ENCODE measurements around the gene TBC1D9B. TPM values are rescaled to one million over a fixed set of nuclear protein-coding genes. Genes with fewer than 3 reads are reported as not detected.

Gene TBC1D9B
- total RNA-seq, 2 experiments from 2014 or later: 64.1 to 69.2 TPM

- Mint-ChIP-seq H3K4me1 (peaks cover 10% of the 10 kb centered on the region), H3K27me3 (no peaks in the 10 kb centered on the region), H3K36me3 (ENCODE audit: low read depth) (peaks cover 13% of the 10 kb centered on the region), H3K27ac (no peak overlapping the region), H3K4me3 (no peak overlapping the region), H3K9me3 (no peaks in the 10 kb centered on the region)
- CTCF ChIA-PET: interaction anchor here (1.3 kb wide), 1 partner anchor 50 kb away, joined by 4 read pairs; no protein-coding TSS in a partner anchor
- POLR2A ChIA-PET: interaction anchor here (0.9 kb wide), 1 partner anchor 9 kb away, joined by 3 read pairs; no protein-coding TSS in a partner anchor
- no peak for DNase-seq
These were observed 94.6 kb downstream of the TBC1D9B start for GRCh38 chr5:179812997-179813607.

- DNase-seq: no peak
- H3K36me3 Mint-ChIP-seq (ENCODE audit: low read depth): peaks cover 13% of the 10 kb centered on the region
- H3K4me3 Mint-ChIP-seq: no peak overlapping the region
- POLR2A ChIA-PET: interaction anchor here (0.9 to 1.6 kb wide), 2 partner anchors 10 to 25 kb away, joined by 3 to 9 read pairs; no protein-coding TSS in a partner anchor
- H3K27ac Mint-ChIP-seq: no peak overlapping the region
- CTCF ChIA-PET: no interaction called here
- H3K4me1 Mint-ChIP-seq: peaks cover 6% of the 10 kb centered on the region
- no peaks in the 10 kb centered on the region for H3K27me3 Mint-ChIP-seq
- no peaks in the 10 kb centered on the region for H3K9me3 Mint-ChIP-seq
These were observed 95.4 kb downstream of the TBC1D9B start for GRCh38 chr5:179812135-179812825.

Other genes with a start within 250 kb of the TBC1D9B start
- gene CBY3, start 226.9 kb downstream of the TBC1D9B start, total RNA-seq: under 1 TPM in 1 of 2 experiments, not detected in 1; 0.68 TPM
- gene CANX, start 208.9 kb downstream of the TBC1D9B start, total RNA-seq: 100 to 1,000 TPM; 418 to 428 TPM
- 10 to 100 TPM; 33.3 to 35.2 TPM for gene MAML1, start 175.1 kb downstream of the TBC1D9B start, total RNA-seq
- 1 to 10 TPM; 2.1 to 3.3 TPM for gene LTC4S, start 113.9 kb downstream of the TBC1D9B start, total RNA-seq
- gene MGAT4B, start 101.0 kb downstream of the TBC1D9B start, total RNA-seq: 10 to 100 TPM; 94.8 to 95.7 TPM
- 100 to 1,000 TPM; 178 to 183 TPM for gene SQSTM1, start 87.0 kb downstream of the TBC1D9B start, total RNA-seq
- 10 to 100 TPM; 17.0 to 19.5 TPM for gene MRNIP, start 49.1 kb downstream of the TBC1D9B start, total RNA-seq
- 1 to 10 TPM; 2.9 to 3.4 TPM for gene RNF130, start 163.9 kb upstream of the TBC1D9B start, total RNA-seq

Measured in activated CD4-positive, alpha-beta memory T cell treated with anti-CD3 and anti-CD28 coated beads, Interleukin-2, amount 10 ng/mL, durations not matched to agents 7 days and 5 days (primary cell).